HG03342 (cell line): ENCODE results near the gene MTCL1.
A peak's percentile ranks its signal among the peaks of the same experiment; 100 is the strongest.

Source experiments
- ATAC-seq: cut with Tn5 transposase; IDR thresholded peaks from one replicate; pipeline ENCODE4 v1.9.1; 2021; ENCODE audit warnings: mild to moderate bottlenecking, moderate library complexity; ENCODE audit not compliant: unreplicated experiment

The MTCL1 gene

DNA sequence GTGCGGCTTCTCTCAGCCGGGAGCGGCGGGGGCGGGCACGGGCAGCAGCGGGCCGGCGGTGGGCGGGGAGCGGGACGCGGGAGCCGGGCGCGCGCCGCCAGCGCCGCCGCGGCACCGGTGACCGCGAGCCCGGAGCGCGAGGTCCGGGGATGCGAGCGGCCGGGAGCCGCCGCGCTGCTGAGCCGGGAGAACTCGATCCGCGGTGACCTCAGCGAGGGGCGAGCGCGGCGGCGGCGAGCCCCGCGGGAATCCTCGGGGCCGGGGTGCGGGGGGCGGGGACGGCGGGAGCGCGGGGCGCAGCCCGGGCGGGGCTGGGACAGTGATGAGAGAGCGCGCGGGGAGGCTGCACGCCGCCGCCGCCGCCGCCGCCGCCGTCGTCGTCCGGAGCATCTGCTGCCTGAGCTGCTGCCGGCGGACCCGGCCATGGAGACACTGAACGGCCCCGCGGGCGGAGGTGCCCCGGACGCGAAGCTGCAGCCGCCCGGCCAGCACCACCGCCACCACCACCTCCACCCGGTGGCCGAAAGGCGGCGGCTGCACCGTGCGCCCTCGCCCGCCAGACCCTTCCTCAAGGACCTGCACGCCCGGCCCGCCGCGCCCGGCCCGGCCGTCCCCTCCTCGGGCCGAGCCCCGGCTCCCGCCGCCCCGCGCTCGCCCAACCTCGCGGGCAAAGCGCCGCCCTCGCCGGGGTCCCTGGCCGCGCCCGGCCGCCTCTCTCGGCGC, at the start of gene MTCL1:
MTCL1 (plus strand) TSS at position 319 of the 723 bp plus-strand sequence; CDS start at position 424, 105 bp downstream.
- ATAC-seq: peak; percentile 46

DNA sequence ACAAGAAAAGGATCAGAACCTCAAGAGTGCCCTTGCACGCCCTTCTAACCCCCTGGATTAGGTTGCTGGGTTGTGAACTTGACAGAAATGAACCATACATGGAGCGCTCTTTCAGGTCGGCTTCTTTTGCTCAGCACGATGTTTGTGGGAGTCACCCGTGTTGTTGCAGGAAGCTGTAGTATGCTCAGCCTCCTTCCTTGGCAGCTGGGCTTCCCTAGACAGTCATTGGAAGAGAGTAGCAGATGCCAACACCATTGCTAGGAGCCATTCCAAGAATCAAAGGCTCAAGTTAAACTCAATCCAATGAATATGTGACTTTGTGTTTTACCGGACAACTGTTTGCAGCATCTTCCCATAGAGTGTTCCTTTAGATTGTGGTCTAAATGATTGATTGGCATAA, 49.1 kb upstream of the MTCL1 start:
- no peak for ATAC-seq

DNA sequence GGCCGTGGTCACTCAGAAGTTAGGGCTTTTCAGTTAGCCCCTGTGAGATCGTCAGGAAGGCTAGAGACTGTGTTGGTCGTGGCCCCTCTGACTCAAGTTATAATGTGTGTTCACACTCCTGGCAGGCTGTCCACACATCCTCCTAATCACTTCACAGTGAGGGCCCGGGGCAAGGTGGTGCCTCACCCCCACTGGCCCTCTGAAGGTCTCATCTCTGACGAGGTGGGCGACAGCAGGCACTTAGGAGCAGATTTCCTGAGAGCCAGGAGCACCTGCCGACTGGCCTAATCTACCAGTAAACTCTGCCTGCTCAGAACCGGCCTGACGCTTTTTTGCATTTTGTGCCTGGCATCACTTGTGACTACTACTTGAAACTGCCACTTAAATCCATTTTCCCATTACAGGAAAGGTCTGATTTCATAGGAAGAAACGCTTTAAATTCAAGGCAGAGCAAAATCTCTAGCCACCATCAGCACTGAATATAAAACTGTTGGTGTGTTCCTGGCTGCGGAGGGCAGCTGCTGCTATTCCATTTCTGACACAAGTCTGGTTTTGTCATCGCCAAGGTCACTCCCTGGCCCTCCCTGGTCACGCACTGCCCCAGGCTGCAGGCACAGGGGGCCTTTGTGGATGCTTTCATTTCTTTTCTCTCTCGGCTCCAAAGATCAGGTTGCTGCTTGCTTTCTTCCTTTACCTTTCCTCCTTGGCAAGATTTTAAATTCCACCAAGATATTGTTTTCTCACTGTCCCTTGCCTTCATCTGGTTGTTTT, 48.1 kb upstream of the MTCL1 start:
- ATAC-seq: no peak

DNA sequence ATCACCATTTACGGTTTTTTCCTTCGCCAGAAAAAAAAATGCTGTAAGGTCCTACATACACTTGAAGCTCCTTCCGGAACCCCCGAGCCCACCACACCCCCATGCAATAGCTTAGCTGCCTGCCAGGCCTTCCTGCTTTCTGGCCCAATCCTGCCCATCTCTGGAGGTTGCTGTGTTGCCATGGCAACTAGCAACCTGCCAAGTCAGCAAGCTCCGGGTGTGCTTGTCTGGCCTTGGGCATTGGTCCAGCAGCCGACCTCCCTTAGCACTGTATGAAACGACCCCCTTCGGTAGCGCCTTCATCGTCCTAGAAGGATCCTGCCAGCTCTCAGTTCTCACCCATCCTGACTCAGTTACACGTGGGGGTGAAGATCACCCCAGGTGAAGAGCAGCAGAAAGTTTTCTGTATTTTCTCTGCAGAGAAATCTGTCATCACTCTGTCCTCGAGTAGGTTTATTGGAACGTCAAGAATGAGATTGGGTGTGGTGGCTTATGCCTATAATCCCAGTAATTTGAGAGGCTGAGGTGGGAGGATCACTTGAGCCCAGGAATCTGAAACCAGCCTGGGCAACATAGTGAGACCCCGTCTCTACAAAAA, 47.4 kb upstream of the MTCL1 start:
- no peak for ATAC-seq

GRCh38 chr18:8658858-8659485, 46.4 kb upstream of the MTCL1 start:
- ATAC-seq: no peak

- ATAC-seq: no peak
Measured at GRCh38 chr18:8659609-8660242, 45.6 kb upstream of the MTCL1 start.

- ATAC-seq: no peak
Measured at GRCh38 chr18:8660316-8660715, 45.0 kb upstream of the MTCL1 start.

DNA sequence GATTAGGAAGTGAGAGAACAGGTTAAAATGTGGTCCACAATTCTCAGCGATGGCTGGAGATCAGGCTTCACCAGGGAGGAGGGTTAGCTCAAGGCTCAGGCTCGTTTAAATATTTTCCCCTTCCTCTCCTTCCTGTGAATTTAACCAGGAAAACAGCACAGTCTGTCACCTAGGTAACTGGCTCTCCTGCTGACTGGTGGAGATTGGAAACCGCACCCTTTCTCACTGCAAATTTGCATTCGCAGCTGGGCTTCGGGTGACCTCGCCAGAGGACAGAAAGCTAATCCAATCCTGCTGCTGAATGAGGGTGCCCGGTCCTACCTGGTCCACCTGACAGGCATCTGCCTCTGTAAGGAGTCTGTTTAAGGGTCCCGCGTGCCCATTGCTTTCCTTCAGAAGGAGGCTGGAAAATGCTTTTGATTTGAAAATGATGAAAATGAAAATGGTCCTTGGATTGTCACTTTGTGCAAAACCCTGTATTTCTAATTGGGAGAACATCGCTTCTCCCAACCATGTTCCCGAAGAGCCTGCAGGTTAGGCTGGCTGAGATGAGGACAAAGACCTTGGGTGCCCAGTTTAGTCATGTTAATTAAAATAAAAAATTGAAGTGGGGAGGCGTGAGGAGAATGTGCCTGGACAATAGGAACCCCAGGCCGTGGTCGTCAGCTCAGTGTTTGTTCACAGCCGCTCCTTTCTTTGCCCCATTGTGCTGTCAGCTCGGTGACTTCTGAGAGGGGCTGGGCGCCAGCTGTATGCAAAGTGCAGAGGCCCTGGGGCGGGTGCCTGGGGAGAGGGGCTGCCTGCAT, 43.4 kb upstream of the MTCL1 start:
- ATAC-seq: no peak

DNA sequence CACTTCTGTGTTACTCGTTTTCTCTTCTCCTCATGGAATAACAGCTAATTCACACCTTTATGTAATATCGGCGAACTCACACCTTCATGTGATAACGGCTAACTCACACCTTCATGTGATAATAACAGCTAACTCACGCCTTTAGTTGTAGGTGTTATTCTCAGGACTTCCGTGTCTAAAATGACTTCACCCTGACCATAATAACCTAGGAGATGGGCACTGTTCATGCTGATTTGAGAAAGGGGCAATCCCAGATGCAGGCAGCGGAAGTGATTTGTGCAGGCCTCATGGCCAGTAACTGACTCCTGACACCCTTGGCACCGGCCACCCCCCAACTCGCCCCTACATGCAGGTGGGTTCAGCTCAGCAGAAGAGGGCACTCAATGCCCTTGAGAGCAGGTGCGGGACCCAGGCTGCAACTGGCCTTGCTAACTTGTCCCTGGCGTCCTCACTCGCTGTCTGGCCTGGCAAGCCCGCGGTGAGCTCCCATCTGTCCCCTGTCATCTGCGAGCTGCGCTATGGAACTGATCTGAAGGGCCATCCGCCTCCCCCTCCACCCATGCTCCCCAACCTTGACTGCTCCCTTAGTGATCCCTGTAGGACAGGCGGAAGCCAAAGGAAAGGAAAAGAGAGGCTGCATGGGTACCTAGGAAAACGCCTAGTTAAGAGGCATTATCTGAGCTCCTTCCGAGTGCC, 42.6 kb upstream of the MTCL1 start:
- no peak for ATAC-seq

- ATAC-seq: no peak
Measured at GRCh38 chr18:8667846-8668245, 37.5 kb upstream of the MTCL1 start.

- no peak for ATAC-seq
Measured at GRCh38 chr18:8668381-8668780, 37.0 kb upstream of the MTCL1 start.

- ATAC-seq: no peak
Measured at GRCh38 chr18:8669571-8669970, 35.8 kb upstream of the MTCL1 start.

GRCh38 chr18:8673256-8674209, 31.8 kb upstream of the MTCL1 start:
- peak; percentile 87 for ATAC-seq

DNA sequence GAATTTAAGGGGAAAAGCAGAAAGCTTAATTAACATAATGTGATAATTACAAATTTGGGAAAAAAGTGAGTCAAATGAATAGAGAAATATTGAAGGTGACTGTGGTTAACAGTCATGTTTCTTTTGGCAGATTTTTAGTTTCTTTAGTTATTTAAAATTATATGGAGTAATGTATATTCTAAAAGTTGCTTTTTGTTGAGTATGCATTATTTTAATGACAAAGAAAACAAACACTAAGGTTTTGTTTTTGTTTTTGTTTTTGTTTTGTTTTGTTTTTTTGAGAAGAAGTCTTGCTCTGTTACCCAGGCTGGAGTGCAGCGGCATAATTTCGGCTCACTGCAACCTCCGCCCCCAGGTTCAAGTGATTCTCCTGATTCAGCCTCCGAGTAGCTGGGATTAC, 30.3 kb upstream of the MTCL1 start:
- no peak for ATAC-seq

DNA sequence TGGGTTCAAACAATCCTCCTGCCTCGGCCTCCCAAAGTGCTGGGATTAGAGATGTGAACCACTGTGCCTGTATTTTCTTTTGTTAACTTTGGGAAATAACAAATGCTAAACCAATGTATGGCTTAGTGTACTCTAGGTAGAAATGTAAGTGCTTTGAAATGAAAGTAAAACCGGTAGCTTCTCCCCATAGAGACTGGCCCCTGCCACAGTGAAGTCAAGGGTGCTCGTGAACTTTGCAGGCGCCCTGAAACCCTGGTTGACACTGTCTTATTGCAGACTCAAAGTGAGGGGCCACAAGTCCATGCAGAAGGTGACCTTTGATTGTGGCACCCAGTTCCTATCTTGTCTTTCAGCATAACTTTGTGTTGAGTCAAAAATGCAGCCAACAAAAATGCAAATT, 24.2 kb upstream of the MTCL1 start:
- ATAC-seq: no peak

DNA sequence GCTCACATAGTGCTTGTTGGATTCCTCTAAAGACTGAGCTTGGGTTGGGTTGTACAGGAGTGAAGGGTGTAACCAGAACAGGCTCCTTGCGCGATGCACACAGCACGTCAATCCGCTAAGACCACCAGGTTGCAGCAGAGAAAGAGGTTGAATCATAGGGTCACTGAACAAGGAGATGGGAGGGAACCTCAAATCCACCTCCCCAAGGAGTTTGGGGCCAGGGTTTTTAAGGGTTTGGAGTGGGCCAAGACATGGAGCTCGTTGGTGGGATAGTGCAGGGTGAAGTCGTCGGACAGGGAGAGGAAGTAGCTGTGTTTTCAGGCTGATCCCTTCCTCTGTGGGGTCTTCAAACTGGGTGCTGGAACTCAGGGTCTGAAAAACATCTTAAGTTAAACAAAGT, 20.8 kb upstream of the MTCL1 start:
- ATAC-seq: no peak

GRCh38 chr18:8685141-8685913, 20.0 kb upstream of the MTCL1 start:
- no peak for ATAC-seq

- ATAC-seq: no peak
Measured at GRCh38 chr18:8685914-8686216, 19.5 kb upstream of the MTCL1 start.
